ENCODE measurements around the gene TEPSIN.
A peak's percentile ranks its signal among the peaks of the same experiment; 100 is the strongest.

TEPSIN gene

GRCh38 chr17:81270279-81270678 lies 31.4 kb upstream of the TEPSIN start:
- DNase-seq, result peak in 2 of 56 donors; percentile 23 to 30

DNA sequence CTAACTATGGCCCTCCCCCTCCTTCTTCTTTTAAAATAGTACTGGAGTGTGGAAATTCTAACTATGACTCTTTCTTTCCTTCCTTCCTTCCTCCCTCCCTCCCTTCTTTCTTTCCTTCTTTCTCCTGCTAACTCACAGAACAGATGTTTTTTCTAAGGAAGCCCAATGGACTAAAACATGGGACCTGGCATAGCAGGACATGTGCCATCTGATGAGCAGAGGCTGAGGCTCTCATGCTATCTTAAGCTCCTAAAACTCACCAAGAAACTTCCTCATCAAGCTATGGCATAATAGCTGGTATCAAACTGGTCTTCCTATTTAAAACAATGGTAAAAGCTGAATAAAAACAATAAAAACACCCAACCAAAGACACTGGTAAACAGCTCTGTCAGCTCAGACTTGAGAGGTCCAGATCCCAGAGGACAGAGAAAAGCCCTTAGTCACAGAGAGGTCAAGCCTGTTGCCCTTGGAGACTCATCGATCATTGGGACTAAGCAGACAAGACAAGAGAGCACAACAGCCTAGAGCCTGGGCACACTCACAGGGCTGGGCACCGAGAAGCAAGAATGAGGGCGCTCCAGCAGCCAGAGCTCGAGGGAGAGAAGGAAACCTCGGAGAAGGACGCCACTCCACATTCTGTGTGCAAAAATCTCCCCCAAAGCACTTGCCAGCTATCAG lies 28.7 kb upstream of the TEPSIN start:
- DNase-seq, result no peak

GRCh38 chr17:81265576-81265975 lies 26.7 kb upstream of the TEPSIN start:
- DNase-seq, result no peak

- DNase-seq, result no peak
These were observed 25.8 kb upstream of the TEPSIN start for GRCh38 chr17:81264640-81265039.

DNA sequence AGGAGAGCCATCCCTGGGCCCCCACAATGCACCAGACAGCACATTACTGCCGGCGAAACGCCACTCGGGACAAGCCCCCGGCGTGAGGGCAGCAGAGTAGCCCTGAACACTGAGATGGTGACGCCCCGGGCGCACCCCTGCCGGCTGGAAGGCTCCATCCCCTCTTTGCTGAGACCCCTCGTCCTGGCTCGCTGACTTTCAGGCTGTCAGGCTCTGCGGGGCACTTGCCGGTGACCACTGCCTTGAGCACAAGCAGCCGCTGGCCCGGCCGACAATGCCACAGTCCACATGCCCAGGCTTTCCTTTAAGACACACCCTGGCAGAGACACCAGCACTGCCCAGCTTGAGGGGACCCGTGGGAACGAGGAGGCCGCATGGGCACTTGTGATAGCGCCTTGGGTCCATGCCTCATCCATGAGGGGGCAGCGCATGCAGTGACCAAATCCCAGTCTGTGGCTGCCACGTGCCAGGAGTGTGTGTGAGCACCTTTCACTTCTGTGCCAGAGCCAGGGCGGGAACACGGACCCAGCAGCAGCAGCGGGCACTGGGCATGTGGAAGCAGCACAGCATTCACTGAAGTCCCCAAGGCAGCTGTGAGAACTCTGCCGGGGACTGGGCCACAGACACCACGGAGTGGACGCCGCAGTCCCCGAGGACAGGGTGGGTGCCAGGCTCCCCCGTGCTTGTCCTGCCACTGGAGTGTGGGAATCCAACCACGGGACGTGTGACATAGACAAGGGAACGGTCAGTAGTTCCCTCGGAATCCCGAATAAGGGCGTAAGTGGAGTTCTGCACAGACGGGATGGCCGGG lies 24.7 kb upstream of the TEPSIN start:
- no peak for DNase-seq

DNA sequence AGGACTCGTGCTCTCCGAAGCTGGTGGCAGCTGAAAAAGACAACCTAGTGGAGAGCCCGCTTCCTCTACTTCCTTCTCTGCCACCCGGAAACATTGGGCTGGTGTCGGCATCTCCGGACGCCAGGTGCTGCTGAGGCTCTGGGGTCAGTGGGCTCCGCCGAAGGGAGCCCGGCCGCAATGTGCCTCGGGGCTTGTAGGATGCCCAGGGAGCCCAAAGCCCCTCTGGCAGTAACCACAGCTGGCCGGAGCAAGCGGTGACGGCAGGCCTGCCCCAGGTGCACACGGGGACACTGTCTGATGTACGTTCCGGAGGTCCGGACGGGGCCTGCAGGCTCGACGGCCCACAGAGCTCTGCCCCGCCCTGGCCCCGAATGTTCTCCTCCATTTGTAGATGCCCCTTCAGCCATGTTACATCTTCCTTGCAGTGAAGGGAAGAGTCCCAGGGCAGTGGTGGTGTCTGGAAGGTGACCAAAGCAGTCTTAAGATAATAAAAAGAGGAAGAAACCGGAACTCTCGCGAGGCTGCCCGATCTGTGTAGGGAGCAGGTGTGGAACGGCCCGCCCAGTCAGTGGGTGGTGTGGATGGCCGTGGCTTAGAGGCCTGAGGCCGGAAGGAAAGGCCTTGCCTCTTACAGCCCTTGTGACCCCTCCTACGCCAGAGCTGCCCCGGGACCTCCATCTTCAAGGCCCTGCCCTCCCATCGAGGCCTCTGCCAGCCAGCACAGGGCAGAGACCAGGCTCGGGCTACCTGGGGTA lies 22.9 kb upstream of the TEPSIN start:
- no peak for DNase-seq

DNA sequence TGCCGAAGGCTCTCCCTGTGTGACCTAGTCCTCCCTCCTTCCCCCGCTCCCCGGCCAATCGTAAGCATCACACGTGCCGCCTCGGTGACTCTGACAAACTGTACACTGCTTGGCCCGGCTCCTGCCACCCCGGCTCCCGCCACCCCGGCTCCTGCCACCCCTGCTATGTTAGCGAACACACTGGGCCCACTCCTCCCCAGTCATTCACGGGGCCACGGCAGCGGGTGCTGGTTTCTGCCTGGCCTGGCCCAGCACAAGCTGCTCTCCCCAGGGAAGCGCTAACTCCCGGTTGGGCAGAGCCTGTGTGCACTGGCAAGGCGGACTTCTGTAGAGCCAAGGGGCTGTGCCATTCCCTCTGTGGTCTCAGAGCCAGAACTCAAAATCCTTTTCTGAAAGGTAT lies 22.2 kb upstream of the TEPSIN start:
- no peak for DNase-seq

- DNase-seq, result no peak
These were observed 21.8 kb upstream of the TEPSIN start for GRCh38 chr17:81260641-81261040.

GRCh38 chr17:81260171-81260570 lies 21.3 kb upstream of the TEPSIN start:
- DNase-seq, result no peak

DNA sequence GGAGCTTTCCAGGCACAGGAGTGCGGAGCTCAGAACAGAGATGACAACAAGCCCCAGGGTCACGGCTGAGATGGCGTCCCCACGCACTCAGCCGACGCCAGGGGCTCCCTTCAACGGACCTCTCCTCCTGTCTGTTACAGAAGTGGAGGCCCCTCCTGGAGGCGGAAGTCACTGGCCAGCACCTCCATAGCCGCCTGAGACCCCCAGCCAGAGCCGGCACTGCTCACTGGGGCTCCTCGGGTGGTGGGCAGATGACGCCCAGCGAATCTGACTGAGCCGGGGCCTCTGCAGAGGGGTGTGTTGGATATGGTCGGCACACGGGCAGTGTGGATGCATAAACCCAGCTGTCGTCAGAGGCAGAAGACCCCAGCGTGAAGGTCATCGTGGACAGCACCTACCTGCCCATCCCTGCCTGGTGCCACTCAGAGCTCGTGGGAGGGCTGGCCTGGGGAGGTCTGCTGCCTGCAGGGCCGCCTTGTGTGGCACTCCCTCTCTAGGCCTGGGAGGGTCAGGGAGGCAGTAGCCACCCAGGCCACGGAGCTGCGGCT lies 20.3 kb upstream of the TEPSIN start:
- DNase-seq, result no peak

DNA sequence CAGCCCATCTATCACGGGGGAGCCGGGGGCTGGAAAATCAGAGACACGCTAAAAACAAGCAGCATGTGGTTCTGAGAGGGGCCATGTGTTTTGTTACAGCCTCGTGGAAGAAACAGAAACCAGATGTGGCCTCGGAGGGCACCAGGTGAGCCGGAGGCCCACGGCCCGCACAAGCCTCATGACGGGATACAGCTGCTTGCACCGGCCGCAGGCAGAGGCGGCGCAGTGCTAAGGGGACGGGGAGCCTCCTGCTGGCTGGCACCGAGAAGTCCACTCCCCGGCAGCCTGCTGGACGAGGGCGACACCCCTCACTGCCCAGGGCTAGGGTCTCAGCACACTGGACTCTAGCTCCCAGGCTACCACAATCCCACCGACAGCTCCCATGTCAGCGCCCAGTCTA lies 19.4 kb upstream of the TEPSIN start:
- DNase-seq, result no peak

- DNase-seq, result no peak
These were observed 18.7 kb upstream of the TEPSIN start for GRCh38 chr17:81257533-81257932.

- peak in 1 of 56 donors; percentile 17 for DNase-seq
These were observed 17.8 kb upstream of the TEPSIN start for GRCh38 chr17:81256616-81257015.

- DNase-seq, result peak in 39 of 56 donors; percentile 6 to 74 (median 33)
These were observed 16.3 kb upstream of the TEPSIN start for GRCh38 chr17:81254955-81255717.

- DNase-seq, result peak in 30 of 56 donors; percentile 6 to 70 (median 22)
These were observed 14.7 kb upstream of the TEPSIN start for GRCh38 chr17:81253358-81254131.

- DNase-seq, result no peak
These were observed 14.1 kb upstream of the TEPSIN start for GRCh38 chr17:81252987-81253329.

GRCh38 chr17:81252326-81252986 lies 13.6 kb upstream of the TEPSIN start:
- DNase-seq, result no peak

DNA sequence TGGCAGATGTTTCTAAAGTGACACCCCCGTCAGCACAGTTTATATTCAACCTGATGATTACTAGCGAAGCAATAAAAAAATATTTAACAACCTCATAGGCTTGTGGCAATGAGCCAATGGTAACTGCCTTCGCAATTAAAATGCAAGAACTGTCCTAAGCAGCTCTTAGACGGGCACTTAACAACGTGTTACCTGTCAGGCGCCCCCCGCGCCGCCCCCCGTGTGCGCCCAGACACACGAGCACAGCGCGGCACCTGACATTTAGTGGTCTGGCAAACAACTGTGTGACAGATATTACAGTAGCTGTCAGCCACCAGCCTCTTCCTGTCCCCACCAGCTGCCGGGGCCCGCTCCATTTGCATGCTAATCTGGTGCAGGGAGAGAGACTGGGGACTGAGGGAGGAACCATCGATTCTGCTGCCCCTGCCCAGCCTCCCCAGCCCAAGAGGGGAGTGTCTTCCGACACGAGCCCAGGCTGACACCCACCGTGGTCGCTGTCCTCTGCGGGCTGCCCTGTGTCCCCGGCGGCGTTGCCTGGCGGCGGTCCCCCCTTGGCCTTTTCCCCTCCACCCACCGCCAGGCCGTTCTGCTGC lies 12.9 kb upstream of the TEPSIN start:
- no peak for DNase-seq

GRCh38 chr17:81251094-81251708 lies 12.3 kb upstream of the TEPSIN start:
- DNase-seq, result peak in 3 of 56 donors; percentile 9 to 24 (median 19)
